Endothelial cell (in vitro differentiated cells): Measurements from ENCODE around the gene CATSPERD. TPM values are rescaled to one million over a fixed set of nuclear protein-coding genes. Genes with fewer than 3 reads are reported as not detected.

Experiments
- DNase-seq: peaks from one replicate; pipeline ENCODE4 v3.0.0; 2021; ENCODE audit warnings: low spot score
- H3K27ac Mint-ChIP-seq: one replicate; pipeline ENCODE4 v1.8.0; 2021; ENCODE audit warnings: mixed read lengths, inconsistent platforms; ENCODE audit not compliant: unreplicated experiment
- H3K27me3 Mint-ChIP-seq: one replicate; pipeline ENCODE4 v1.8.0; 2021; ENCODE audit warnings: mild to moderate bottlenecking, moderate library complexity, mixed read lengths, inconsistent platforms; ENCODE audit not compliant: unreplicated experiment
- H3K36me3 Mint-ChIP-seq: one replicate; pipeline ENCODE4 v1.8.0; 2021; ENCODE audit warnings: mild to moderate bottlenecking, low read depth, mixed read lengths, inconsistent platforms; ENCODE audit not compliant: unreplicated experiment
- H3K4me1 Mint-ChIP-seq: one replicate; pipeline ENCODE4 v1.8.0; 2021; ENCODE audit warnings: mild to moderate bottlenecking, mixed read lengths, inconsistent platforms; ENCODE audit not compliant: unreplicated experiment
- H3K4me3 Mint-ChIP-seq: one replicate; pipeline ENCODE4 v1.8.0; 2021; ENCODE audit warnings: mild to moderate bottlenecking, mixed read lengths, inconsistent platforms; ENCODE audit not compliant: unreplicated experiment
- H3K9me3 Mint-ChIP-seq: one replicate; pipeline ENCODE4 v1.8.0; 2021; ENCODE audit warnings: mixed read lengths, inconsistent platforms; ENCODE audit not compliant: unreplicated experiment
- CTCF ChIP-seq: fragments of 200-600 bp; sonication (generic); IDR thresholded peaks from one replicate; pipeline ENCODE4 v1.5.0; 2021; ENCODE audit warnings: antibody characterized with exemption; ENCODE audit not compliant: unreplicated experiment
- total RNA-seq: library from RNA; stranded (reverse); fragmentation: NEBNext Ultra II Directional; extraction: Animal tissue kit (Norgen Biotek cat#: 25700); gene quantifications from one replicate; pipeline ENCODE4 v1.2.1, GENCODE V29; 2021; ENCODE audit not compliant: unreplicated experiment

The CATSPERD gene
- total RNA-seq, 1 donor from 2014 or later = not detected

- Mint-ChIP-seq H3K27ac (no peak overlapping the region), H3K4me1 (no peaks in the 10 kb centered on the region), H3K36me3 (peaks cover 3% of the 10 kb centered on the region), H3K4me3 (no peak overlapping the region), H3K9me3 (no peaks in the 10 kb centered on the region), H3K27me3 (peaks cover 4% of the 10 kb centered on the region)
- no peak for TF ChIP-seq CTCF
- DNase-seq = no peak
Observed at GRCh38 chr19:5782322-5782721, 61.9 kb downstream of the CATSPERD start.

GRCh38 chr19:5782945-5783919, 62.8 kb downstream of the CATSPERD start:
- no peak for DNase-seq
- Mint-ChIP-seq H3K9me3 (no peaks in the 10 kb centered on the region), H3K27me3 (peaks cover 4% of the 10 kb centered on the region), H3K27ac (no peak overlapping the region), H3K4me1 (no peaks in the 10 kb centered on the region), H3K4me3 (no peak overlapping the region), H3K36me3 (peaks cover 8% of the 10 kb centered on the region)
- TF ChIP-seq CTCF = no peak

- H3K27ac Mint-ChIP-seq = no peak within 1 kb of the TSS
- peaks cover 8% of the 10 kb centered on the region for H3K27me3 Mint-ChIP-seq
- H3K4me3 Mint-ChIP-seq = no peak within 1 kb of the TSS
- H3K36me3 Mint-ChIP-seq = peaks cover 11% of the 10 kb centered on the region
- DNase-seq = no peak
- no peak for TF ChIP-seq CTCF
- no peaks in the 10 kb centered on the region for H3K9me3 Mint-ChIP-seq
- no peaks in the 10 kb centered on the region for H3K4me1 Mint-ChIP-seq
Observed at GRCh38 chr19:5784581-5785147, 64.2 kb downstream of the CATSPERD start, which contains the start of gene PRR22. Gene PRR22 (minus strand): TSS chr19:5784746. CDS start chr19:5784660, 86 bp downstream.

DNA sequence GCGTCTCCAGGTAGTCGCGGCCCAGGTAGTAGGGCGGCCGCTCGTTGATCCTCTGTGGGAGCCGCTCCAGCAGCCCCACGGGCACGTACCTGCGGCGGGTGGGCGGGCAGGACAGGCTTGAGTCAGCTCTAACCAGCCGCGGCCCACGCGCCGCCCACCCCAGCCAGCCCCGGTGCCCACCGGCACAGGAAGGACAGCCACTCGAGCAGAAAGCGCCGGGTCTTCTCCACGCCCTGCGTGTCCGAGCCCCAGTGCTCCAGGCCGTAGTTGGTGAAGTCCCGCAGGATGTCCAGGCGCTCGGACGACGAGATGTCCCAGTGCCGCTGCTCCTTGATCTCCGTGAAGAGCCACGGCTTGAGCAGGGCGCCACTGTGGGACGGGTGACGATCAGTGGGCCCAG, 65.0 kb downstream of the CATSPERD start:
- no peak overlapping the region for H3K4me3 Mint-ChIP-seq

More for the DNA sequence above, 65.0 kb downstream of the CATSPERD start:
- Mint-ChIP-seq H3K27me3 (peaks cover 11% of the 10 kb centered on the region), H3K4me1 (peaks cover 4% of the 10 kb centered on the region), H3K9me3 (no peaks in the 10 kb centered on the region), H3K27ac (no peak overlapping the region), H3K36me3 (peaks cover 16% of the 10 kb centered on the region)
- no peak for DNase-seq
- no peak for TF ChIP-seq CTCF
